Lower leg skin (tissue), 3 donors: ENCODE data around the gene SLC41A1.

Experiments used
- CTCF ChIP-seq, 3 donors: fragments of 450-650 bp; IDR thresholded peaks; one replicate each; pipeline ENCODE4 v1.5.1; 2016; ENCODE audit warnings: antibody characterized with exemption in 3 of 3, mild to moderate bottlenecking in 3 of 3, moderate library complexity in 2 of 3
- POLR2A ChIP-seq, 2 donors: fragments of 450-650 bp; IDR thresholded peaks; one replicate each; pipeline ENCODE4 v1.6.1; 2016 to 2017; ENCODE audit warnings: antibody characterized with exemption in 2 of 2, mild to moderate bottlenecking in 1 of 2, moderate library complexity in 1 of 2

- TF ChIP-seq CTCF (IDR thresholded peaks at IDR 0.05) (no peak), POLR2A (IDR thresholded peaks at IDR 0.05) (no peak)
These were observed 4.4 kb upstream of the SLC41A1 start for GRCh38 chr1:205817364-205817763.
